ENCODE data around the gene CCDC47. TPM values are rescaled to one million over a fixed set of nuclear protein-coding genes. Genes with fewer than 3 reads are reported as not detected.

Gene CCDC47
- total and polyA plus RNA-seq, 2 donors from 2014 or later: 50.9 to 83.1 TPM

- H3K9ac ChIP-seq (ENCODE audit: low read length in 3 of 3): no peak overlapping the region
- no peak overlapping the region for H3K4me3 ChIP-seq (ENCODE audit: low read length in 3 of 3)
- H3K36me3 ChIP-seq (ENCODE audit: control insufficient read depth in 2 of 3, insufficient read depth in 3 of 3, low read length in 3 of 3): peaks cover 5 to 20% (median 12%) of the 10 kb centered on the region in 3 donors
- no peak for TF ChIP-seq CTCF (IDR thresholded peaks at IDR 0.05; ENCODE audit: borderline replicate concordance, extremely low read depth, insufficient read depth)
- no peaks in the 10 kb centered on the region for H3K9me3 ChIP-seq (ENCODE audit: control insufficient read depth in 2 of 3, insufficient read depth in 1 of 3, low read length in 3 of 3)
- H3K4me1 ChIP-seq (ENCODE audit: control insufficient read depth in 2 of 3, insufficient read depth in 2 of 3, low read depth in 1 of 3, low read length in 3 of 3): peaks cover 0 to 2% (median 0%) of the 10 kb centered on the region in 3 donors
- no peak for FAIRE-seq
- H3K27ac ChIP-seq (ENCODE audit: low read depth in 2 of 2, low read length in 2 of 2): no peak overlapping the region
- no peak for DNase-seq
- H3K27me3 ChIP-seq (ENCODE audit: control insufficient read depth, insufficient read depth, low read length): no peaks in the 10 kb centered on the region
- intact Hi-C loops (cut with DNase I): no loop called here
These were observed 10.1 kb upstream of the CCDC47 start for GRCh38 chr17:63783522-63783921.

- intact Hi-C loops (cut with DNase I): no loop called here
- Histone ChIP-seq H3K9ac (ENCODE audit: low read length in 3 of 3) (no peak overlapping the region), H3K27me3 (ENCODE audit: control insufficient read depth, insufficient read depth, low read length) (no peaks in the 10 kb centered on the region), H3K36me3 (ENCODE audit: control insufficient read depth in 2 of 3, insufficient read depth in 3 of 3, low read length in 3 of 3) (peaks cover 0 to 10% (median 6%) of the 10 kb centered on the region in 3 donors), H3K9me3 (ENCODE audit: control insufficient read depth in 2 of 3, insufficient read depth in 1 of 3, low read length in 3 of 3) (no peaks in the 10 kb centered on the region), H3K4me3 (ENCODE audit: low read length in 3 of 3) (no peak overlapping the region), H3K27ac (ENCODE audit: low read depth in 2 of 2, low read length in 2 of 2) (no peak overlapping the region), H3K4me1 (ENCODE audit: control insufficient read depth in 2 of 3, insufficient read depth in 2 of 3, low read depth in 1 of 3, low read length in 3 of 3) (peaks cover 0 to 4% (median 0%) of the 10 kb centered on the region in 3 donors)
- no peak for TF ChIP-seq CTCF (IDR thresholded peaks at IDR 0.05; ENCODE audit: borderline replicate concordance, extremely low read depth, insufficient read depth)
- FAIRE-seq: no peak
- DNase-seq: no peak
These were observed 7.5 kb upstream of the CCDC47 start for GRCh38 chr17:63780928-63781327.

GRCh38 chr17:63780507-63780906, 7.1 kb upstream of the CCDC47 start:
- Histone ChIP-seq H3K27ac (ENCODE audit: low read depth in 2 of 2, low read length in 2 of 2) (no peak overlapping the region), H3K9ac (ENCODE audit: low read length in 3 of 3) (no peak overlapping the region), H3K4me1 (ENCODE audit: control insufficient read depth in 2 of 3, insufficient read depth in 2 of 3, low read depth in 1 of 3, low read length in 3 of 3) (peaks cover 0 to 5% (median 4%) of the 10 kb centered on the region in 3 donors), H3K9me3 (ENCODE audit: control insufficient read depth in 2 of 3, insufficient read depth in 1 of 3, low read length in 3 of 3) (no peaks in the 10 kb centered on the region), H3K4me3 (ENCODE audit: low read length in 3 of 3) (no peak overlapping the region), H3K36me3 (ENCODE audit: control insufficient read depth in 2 of 3, insufficient read depth in 3 of 3, low read length in 3 of 3) (peaks cover 0 to 10% (median 6%) of the 10 kb centered on the region in 3 donors), H3K27me3 (ENCODE audit: control insufficient read depth, insufficient read depth, low read length) (no peaks in the 10 kb centered on the region)
- no peak for TF ChIP-seq CTCF (IDR thresholded peaks at IDR 0.05; ENCODE audit: borderline replicate concordance, extremely low read depth, insufficient read depth)
- DNase-seq (no peak), FAIRE-seq (no peak)
- intact Hi-C loops (cut with DNase I): no loop called here

- H3K9ac ChIP-seq (ENCODE audit: low read length in 3 of 3): peak overlapping the region; percentile 68 to 93 (median 91)
- DNase-seq: peak in 1 of 5 donors; percentile 2
These were observed 2.0 kb upstream of the CCDC47 start for GRCh38 chr17:63775420-63775819.

More at GRCh38 chr17:63775420-63775819, 2.0 kb upstream of the CCDC47 start:
- Histone ChIP-seq H3K4me1 (ENCODE audit: control insufficient read depth in 2 of 3, insufficient read depth in 2 of 3, low read depth in 1 of 3, low read length in 3 of 3) (peaks cover 0 to 13% (median 6%) of the 10 kb centered on the region in 3 donors), H3K27me3 (ENCODE audit: control insufficient read depth, insufficient read depth, low read length) (no peaks in the 10 kb centered on the region), H3K4me3 (ENCODE audit: low read length in 3 of 3) (peak overlapping the region; percentile 90 to 94 (median 94)), H3K36me3 (ENCODE audit: control insufficient read depth in 2 of 3, insufficient read depth in 3 of 3, low read length in 3 of 3) (peaks cover 0 to 6% (median 6%) of the 10 kb centered on the region in 3 donors), H3K9me3 (ENCODE audit: control insufficient read depth in 2 of 3, insufficient read depth in 1 of 3, low read length in 3 of 3) (no peaks in the 10 kb centered on the region), H3K27ac (ENCODE audit: low read depth in 2 of 2, low read length in 2 of 2) (no peak overlapping the region)
- TF ChIP-seq CTCF (IDR thresholded peaks at IDR 0.05; ENCODE audit: borderline replicate concordance, extremely low read depth, insufficient read depth): no peak
- FAIRE-seq: no peak
- intact Hi-C loops (cut with DNase I): no loop called here
